Esophagus squamous epithelium (tissue), 4 donors: Measurements from ENCODE around the gene RARS2.

Experiments
- POLR2A ChIP-seq, 4 donors: fragments of 450-650 bp; IDR thresholded peaks; one replicate each; pipeline ENCODE4 v1.6.1; 2017; ENCODE audit warnings: antibody characterized with exemption in 4 of 4, mild to moderate bottlenecking in 4 of 4, moderate library complexity in 3 of 4
- TF ChIP-seq, protein P1 (sequence below), 6 experiments: fragments of 450-650 bp in 4 of 6; fragments of 200-600 bp in 2 of 6; sonication (generic) in 2 of 6; IDR thresholded peaks; one replicate each; pipeline ENCODE4 v1.5.1; 2016 to 2019; ENCODE audit warnings: antibody characterized with exemption in 6 of 6, mild to moderate bottlenecking in 4 of 6, moderate library complexity in 4 of 6

DNA sequence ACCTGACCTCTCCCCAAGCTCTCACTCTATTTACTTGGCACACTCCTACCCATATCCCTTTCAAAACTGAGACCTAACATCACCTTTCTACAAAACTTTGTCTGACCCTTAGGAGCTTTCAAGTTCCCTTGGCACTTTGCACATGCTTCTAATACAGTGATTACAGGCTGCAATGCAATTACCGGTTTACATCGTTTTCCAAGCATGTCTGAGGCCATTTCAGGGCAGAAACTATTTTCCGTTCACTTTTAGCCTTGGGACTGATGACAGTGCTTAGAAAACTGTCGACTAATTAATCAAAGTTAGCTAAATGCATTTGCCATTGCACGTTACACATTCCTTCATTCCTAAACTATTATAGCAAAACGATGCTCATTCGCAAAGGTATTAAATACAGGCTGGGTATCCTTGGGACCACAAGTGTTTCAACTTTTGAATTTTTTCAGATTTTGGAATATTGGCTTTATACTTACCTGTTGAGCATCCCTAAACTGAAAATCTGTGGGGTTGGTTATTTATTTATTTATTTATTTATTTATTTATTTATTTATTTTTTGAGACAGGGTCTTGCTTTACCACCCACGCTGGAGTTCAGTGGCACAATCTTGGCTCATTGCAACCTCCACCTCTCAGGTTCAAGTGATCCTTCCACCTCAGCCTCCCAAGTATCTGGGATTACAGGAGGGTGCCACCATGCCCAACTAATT, 3.3 kb downstream of the RARS2 start:
- TF ChIP-seq, protein P1, sequence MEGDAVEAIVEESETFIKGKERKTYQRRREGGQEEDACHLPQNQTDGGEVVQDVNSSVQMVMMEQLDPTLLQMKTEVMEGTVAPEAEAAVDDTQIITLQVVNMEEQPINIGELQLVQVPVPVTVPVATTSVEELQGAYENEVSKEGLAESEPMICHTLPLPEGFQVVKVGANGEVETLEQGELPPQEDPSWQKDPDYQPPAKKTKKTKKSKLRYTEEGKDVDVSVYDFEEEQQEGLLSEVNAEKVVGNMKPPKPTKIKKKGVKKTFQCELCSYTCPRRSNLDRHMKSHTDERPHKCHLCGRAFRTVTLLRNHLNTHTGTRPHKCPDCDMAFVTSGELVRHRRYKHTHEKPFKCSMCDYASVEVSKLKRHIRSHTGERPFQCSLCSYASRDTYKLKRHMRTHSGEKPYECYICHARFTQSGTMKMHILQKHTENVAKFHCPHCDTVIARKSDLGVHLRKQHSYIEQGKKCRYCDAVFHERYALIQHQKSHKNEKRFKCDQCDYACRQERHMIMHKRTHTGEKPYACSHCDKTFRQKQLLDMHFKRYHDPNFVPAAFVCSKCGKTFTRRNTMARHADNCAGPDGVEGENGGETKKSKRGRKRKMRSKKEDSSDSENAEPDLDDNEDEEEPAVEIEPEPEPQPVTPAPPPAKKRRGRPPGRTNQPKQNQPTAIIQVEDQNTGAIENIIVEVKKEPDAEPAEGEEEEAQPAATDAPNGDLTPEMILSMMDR (IDR thresholded peaks at IDR 0.05), result no peak
- TF ChIP-seq POLR2A (IDR thresholded peaks at IDR 0.05), result no peak
